ENCODE data around the gene FAM20C. TPM values are rescaled to one million over a fixed set of nuclear protein-coding genes. Genes with fewer than 3 reads are reported as not detected.
A peak's percentile ranks its signal among the peaks of the same experiment; 100 is the strongest.

Gene FAM20C
- total RNA-seq, 2 donors from 2014 or later = 37.8 to 62.0 TPM

DNA sequence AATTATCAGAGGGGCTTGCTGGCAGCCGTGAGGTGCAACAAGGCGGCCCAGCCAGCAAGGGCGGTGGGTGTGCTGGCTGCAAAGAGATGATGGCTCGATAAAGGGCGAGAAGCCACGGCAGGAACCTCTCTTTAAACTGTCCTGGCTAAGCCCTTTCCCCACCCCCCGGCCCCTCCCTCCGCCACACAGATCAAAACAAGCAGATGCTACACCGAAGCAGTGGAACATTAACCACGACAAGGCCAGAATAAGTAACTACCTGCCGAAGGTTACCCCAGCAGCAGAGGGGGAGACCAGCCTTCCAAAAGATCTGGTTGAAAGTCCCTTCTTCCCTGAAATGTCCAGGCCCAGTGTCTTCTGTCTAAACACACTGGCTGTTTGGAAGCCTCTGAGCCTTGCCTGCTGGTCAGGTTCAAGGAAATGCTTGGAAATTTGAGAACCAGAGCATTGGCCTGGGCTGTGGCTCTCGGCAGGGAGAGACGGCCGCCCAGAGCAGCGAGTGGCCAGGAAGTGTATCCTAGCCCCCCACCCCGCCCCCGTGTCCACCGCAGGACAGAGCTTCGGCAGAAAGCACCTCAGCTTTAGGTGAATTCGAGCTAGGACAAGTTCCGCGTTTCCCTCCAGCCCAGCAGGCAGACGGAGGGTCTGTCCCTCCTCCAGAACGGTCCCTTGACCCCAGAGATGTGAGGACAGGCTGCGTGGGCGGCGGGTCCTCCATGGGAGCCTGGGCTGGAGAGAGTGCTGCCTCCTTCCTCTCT, 2.1 kb downstream of the FAM20C start:
- intact Hi-C loops (cut with DNase I) = loop anchor here (5.0 kb wide), 1 partner anchor 38 kb away; no protein-coding TSS in a partner anchor
- 60% methylated on average over 27 of the region's 27 CpGs for WGBS
- DNase-seq (ENCODE audit: low spot score) = no peak
- Histone ChIP-seq H3K27me3 (replicated peaks; ENCODE audit: insufficient read depth) (no peaks in the 10 kb centered on the region), H3K36me3 (peaks cover 0 to 7% of the 10 kb centered on the region in 2 donors), H3K4me3 (peak overlapping the region; percentile 52 to 73), H3K9me3 (no peaks in the 10 kb centered on the region), H3K27ac (peak overlapping the region; percentile 4 to 89), H3K4me1 (replicated peaks) (peaks cover 6% of the 10 kb centered on the region)
- TF ChIP-seq, protein P1, sequence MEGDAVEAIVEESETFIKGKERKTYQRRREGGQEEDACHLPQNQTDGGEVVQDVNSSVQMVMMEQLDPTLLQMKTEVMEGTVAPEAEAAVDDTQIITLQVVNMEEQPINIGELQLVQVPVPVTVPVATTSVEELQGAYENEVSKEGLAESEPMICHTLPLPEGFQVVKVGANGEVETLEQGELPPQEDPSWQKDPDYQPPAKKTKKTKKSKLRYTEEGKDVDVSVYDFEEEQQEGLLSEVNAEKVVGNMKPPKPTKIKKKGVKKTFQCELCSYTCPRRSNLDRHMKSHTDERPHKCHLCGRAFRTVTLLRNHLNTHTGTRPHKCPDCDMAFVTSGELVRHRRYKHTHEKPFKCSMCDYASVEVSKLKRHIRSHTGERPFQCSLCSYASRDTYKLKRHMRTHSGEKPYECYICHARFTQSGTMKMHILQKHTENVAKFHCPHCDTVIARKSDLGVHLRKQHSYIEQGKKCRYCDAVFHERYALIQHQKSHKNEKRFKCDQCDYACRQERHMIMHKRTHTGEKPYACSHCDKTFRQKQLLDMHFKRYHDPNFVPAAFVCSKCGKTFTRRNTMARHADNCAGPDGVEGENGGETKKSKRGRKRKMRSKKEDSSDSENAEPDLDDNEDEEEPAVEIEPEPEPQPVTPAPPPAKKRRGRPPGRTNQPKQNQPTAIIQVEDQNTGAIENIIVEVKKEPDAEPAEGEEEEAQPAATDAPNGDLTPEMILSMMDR (IDR thresholded peaks at IDR 0.05) = no peak
- TF ChIP-seq POLR2A (IDR thresholded peaks at IDR 0.05) (no peak), POLR2AphosphoS5 (IDR thresholded peaks at IDR 0.05) (no peak)

- H3K27me3 ChIP-seq (replicated peaks; ENCODE audit: insufficient read depth) = no peaks in the 10 kb centered on the region
- H3K36me3 ChIP-seq = peaks cover 0 to 7% of the 10 kb centered on the region in 2 donors
- peak overlapping the region in 1 of 2 donors; percentile 73 for H3K4me3 ChIP-seq
- TF ChIP-seq POLR2AphosphoS5 (IDR thresholded peaks at IDR 0.05) (no peak), POLR2A (IDR thresholded peaks at IDR 0.05) (no peak)
- TF ChIP-seq, protein P1 (IDR thresholded peaks at IDR 0.05) = no peak
- peak overlapping the region; percentile 4 to 89 for H3K27ac ChIP-seq
- WGBS = 83% methylated on average over 33 of the region's 33 CpGs
- no peaks in the 10 kb centered on the region for H3K9me3 ChIP-seq
- DNase-seq (ENCODE audit: low spot score) = no peak
- peaks cover 6% of the 10 kb centered on the region for H3K4me1 ChIP-seq (replicated peaks)
- intact Hi-C loops (cut with DNase I) = no loop called here
Measured at GRCh38 chr7:195010-195829, 2.8 kb downstream of the FAM20C start.

DNA sequence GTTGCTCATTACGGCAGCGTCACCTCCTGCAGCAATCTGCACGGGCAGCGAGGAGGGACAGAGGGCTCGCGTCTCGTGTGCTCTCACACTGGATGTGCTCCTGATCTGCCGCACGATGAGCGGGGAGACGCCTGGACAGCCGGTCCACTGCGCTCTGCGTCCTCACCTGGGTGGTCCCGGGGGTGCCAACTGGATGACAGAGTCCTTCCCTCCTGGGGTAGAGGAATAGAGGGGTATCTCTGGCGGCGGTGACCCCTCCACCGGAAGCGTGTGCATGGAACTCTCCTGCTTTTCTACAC, 3.4 kb downstream of the FAM20C start:
- Histone ChIP-seq H3K27ac (no peak overlapping the region), H3K4me3 (no peak overlapping the region), H3K4me1 (replicated peaks) (peaks cover 6% of the 10 kb centered on the region), H3K27me3 (replicated peaks; ENCODE audit: insufficient read depth) (no peaks in the 10 kb centered on the region), H3K36me3 (peaks cover 0 to 7% of the 10 kb centered on the region in 2 donors), H3K9me3 (no peaks in the 10 kb centered on the region)
- WGBS = 87% methylated on average over 19 of the region's 19 CpGs
- no peak for DNase-seq (ENCODE audit: low spot score)
- TF ChIP-seq POLR2A (IDR thresholded peaks at IDR 0.05) (no peak), POLR2AphosphoS5 (IDR thresholded peaks at IDR 0.05) (no peak)
- intact Hi-C loops (cut with DNase I) = no loop called here

DNA sequence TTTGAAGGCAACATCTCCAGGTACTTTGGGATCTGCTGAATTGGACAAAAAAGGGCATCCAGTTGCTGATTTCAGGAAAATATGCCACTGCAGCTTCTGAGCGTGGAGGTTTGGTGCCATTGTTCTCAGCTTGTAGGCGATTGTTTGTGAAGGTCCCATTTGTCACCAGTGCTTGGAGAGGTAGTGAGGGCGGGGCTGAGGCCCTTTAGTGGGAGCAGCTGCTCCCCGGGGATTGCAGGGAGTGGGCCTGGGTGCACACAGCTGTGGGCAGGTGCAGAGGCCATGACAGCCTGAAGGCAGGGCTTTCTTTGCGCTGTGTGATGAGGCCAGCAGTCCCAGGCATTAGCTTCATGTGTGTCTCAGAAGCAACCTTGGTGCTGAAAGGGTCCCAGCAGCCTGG, 3.9 kb downstream of the FAM20C start:
- Histone ChIP-seq H3K4me3 (no peak overlapping the region), H3K4me1 (replicated peaks) (peaks cover 1% of the 10 kb centered on the region), H3K27ac (no peak overlapping the region), H3K36me3 (peaks cover 0 to 7% of the 10 kb centered on the region in 2 donors), H3K27me3 (replicated peaks; ENCODE audit: insufficient read depth) (no peaks in the 10 kb centered on the region), H3K9me3 (no peaks in the 10 kb centered on the region)
- TF ChIP-seq, protein P1 (IDR thresholded peaks at IDR 0.05) = no peak
- TF ChIP-seq POLR2A (IDR thresholded peaks at IDR 0.05) (no peak), POLR2AphosphoS5 (IDR thresholded peaks at IDR 0.05) (no peak)
- WGBS = 86% methylated on average over 5 of the region's 5 CpGs
- intact Hi-C loops (cut with DNase I) = no loop called here
- no peak for DNase-seq (ENCODE audit: low spot score)

GRCh38 chr7:196778-197321, 4.5 kb downstream of the FAM20C start:
- Histone ChIP-seq H3K4me1 (replicated peaks) (no peaks in the 10 kb centered on the region), H3K36me3 (peaks cover 0 to 7% of the 10 kb centered on the region in 2 donors)
- intact Hi-C loops (cut with DNase I) = no loop called here

More at GRCh38 chr7:196778-197321, 4.5 kb downstream of the FAM20C start:
- Histone ChIP-seq H3K4me3 (no peak overlapping the region), H3K9me3 (no peaks in the 10 kb centered on the region), H3K27ac (no peak overlapping the region), H3K27me3 (replicated peaks; ENCODE audit: insufficient read depth) (no peaks in the 10 kb centered on the region)
- WGBS = 69% methylated on average over 13 of the region's 13 CpGs
- no peak for DNase-seq (ENCODE audit: low spot score)
- no peak for TF ChIP-seq POLR2A (IDR thresholded peaks at IDR 0.05)
- TF ChIP-seq, protein P1 (IDR thresholded peaks at IDR 0.05) = no peak

All from prostate gland (tissue), 2 donors.